ENCODE measurements around the gene CYSTM1. TPM values are rescaled to one million over a fixed set of nuclear protein-coding genes. Genes with fewer than 3 reads are reported as not detected.
"Not testable (repeated sequence)": the region's sequence is repeated elsewhere in the genome, so short reads cannot be mapped to it uniquely, and the experiment has no call there.

Gene CYSTM1
- total RNA-seq, 1 donor from 2014 or later = 67.0 TPM

DNA sequence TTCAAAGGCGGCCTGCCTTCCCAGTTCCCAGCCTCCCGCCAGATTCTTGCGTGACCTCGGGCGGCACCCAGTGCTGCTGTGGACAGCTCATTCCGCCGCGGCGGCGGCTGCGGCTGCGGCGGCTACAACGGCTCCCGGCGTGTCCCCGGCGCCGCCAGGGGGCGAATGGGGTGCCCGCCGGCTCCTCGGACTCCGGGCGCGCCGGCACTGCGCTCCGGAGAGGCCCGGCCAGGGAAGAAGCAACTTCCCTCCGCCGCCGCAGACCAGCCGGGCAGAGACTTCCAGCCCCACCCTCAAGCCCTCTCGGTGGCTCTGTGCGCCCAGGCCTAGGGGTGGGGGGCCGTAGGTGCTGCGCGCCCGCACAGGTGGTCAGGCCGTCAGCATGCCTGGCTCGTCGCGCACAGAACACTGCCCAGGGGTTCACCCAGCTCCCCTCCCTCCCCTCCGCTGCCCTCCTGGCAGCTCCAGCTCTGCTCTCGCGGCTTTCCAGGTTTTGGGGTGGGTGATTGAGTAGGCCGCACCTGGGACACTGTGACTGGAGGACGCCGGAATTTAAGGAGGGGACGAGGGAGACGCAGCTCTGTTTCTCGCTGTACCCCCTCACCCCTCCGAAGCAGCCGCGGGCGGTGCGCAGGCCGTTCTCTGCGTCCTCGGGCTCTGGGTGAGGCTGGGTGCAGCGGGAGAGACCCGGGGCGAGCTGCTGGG, 29.0 kb upstream of the CYSTM1 start:
- peak; percentile 93 for ATAC-seq
- DNase-seq (ENCODE audit: missing footprints) = peak; percentile 87
- intact Hi-C loops (cut with DNase I) = loop anchor here (1.0 to 2.0 kb wide), 2 partner anchors 32 to 73 kb away; partner anchors contain the start of gene PURA

GRCh38 chr5:140146523-140146842, 28.5 kb upstream of the CYSTM1 start:
- intact Hi-C loops (cut with DNase I) = no loop called here
- ATAC-seq (no peak), DNase-seq (ENCODE audit: missing footprints) (no peak)

- ATAC-seq (no peak), DNase-seq (ENCODE audit: missing footprints) (no peak)
- intact Hi-C loops (cut with DNase I) = no loop called here
Measured at GRCh38 chr5:140147460-140147859, 27.5 kb upstream of the CYSTM1 start.

DNA sequence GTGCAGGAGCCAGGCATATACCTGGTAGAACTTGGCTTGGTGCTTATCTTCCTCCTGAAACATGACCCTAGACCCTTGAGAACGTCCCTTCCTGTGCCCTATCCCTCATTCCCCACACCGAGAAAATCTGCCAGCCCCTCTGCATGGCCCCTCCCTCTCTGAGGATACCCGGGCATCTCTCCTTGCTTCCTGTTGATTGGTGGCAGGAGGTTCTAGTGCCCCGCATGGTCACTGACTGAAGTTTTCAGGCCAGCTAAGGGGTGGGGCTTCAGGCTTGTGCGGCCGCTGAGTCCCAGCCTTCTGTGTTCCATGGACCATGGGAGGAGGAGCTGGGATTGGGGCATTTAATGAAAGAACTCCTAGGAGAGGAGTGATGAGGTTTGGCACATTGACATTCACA, 26.5 kb upstream of the CYSTM1 start:
- intact Hi-C loops (cut with DNase I) = no loop called here
- ATAC-seq = no peak
- DNase-seq (ENCODE audit: missing footprints) = no peak

- ATAC-seq = no peak
- DNase-seq (ENCODE audit: missing footprints) = no peak
- intact Hi-C loops (cut with DNase I) = loop anchor here (10.0 kb wide), 1 partner anchor 275 kb away; no protein-coding TSS in a partner anchor
Measured at GRCh38 chr5:140150201-140150600, 24.8 kb upstream of the CYSTM1 start.

- DNase-seq (ENCODE audit: missing footprints) (no peak), ATAC-seq (no peak)
- intact Hi-C loops (cut with DNase I) = loop anchor here (10.0 kb wide), 1 partner anchor 277 kb away; no protein-coding TSS in a partner anchor
Measured at GRCh38 chr5:140151144-140152021, 23.6 kb upstream of the CYSTM1 start.

GRCh38 chr5:140152022-140152999, 22.7 kb upstream of the CYSTM1 start:
- ATAC-seq (no peak), DNase-seq (ENCODE audit: missing footprints) (no peak)
- intact Hi-C loops (cut with DNase I) = loop anchor here (10.0 kb wide), 1 partner anchor 278 kb away; no protein-coding TSS in a partner anchor

- DNase-seq (ENCODE audit: missing footprints) (no peak), ATAC-seq (no peak)
- intact Hi-C loops (cut with DNase I) = loop anchor here (10.0 kb wide), 1 partner anchor 278 kb away; no protein-coding TSS in a partner anchor
Measured at GRCh38 chr5:140153255-140153654, 21.7 kb upstream of the CYSTM1 start.

DNA sequence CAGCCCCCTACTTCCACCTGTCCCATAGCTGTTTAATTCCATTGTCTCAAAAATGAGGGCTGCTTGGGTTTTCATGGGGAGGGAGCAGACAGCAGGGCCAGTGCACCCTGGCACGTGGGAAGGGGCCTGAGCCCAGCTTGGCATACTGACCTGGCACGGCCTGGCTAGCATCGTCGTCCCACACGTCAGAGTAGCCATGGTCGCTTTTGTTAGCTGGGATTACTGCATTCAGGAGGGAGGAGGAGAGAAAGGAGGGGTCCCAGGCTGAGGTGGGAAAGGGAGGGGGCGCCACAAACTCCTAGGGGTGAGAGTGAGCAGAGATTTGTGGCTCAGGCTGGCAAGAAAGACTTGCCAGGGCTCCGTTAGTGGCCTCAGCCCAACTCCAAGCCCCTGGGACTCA, 21.1 kb upstream of the CYSTM1 start:
- no peak for ATAC-seq
- no peak for DNase-seq (ENCODE audit: missing footprints)
- intact Hi-C loops (cut with DNase I) = loop anchor here (10.0 kb wide), 1 partner anchor 279 kb away; no protein-coding TSS in a partner anchor

DNA sequence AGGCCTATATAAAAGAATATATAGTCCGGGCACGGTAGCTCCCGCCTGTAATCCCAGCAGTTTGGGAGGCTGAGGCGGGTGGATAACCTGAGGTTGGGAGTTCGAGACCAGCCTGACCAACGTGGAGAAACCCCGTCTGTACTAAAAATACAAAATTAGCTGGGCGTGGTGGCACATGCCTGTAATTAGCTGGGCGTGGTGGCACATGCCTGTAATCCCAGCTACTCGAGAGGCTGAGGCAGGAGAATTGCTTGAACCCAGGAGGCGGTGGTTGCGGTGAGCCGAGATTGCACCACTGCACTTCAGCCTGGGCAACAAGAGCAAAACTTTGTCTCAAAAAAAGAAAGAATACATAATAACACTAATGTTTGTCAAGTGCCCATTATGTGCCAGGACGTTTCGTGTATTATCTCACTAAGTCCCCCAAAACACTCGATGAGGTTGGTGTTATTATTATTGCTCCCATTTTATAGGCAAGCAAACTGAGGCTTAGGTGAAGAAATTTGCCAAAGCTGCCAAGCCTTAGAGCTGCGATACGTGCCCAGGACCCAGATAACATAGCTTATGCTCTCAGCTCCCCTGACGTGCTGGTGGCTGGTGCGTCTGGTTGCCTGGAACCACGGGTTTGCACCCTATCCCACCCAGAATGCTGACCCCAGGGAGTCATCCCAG, 20.1 kb upstream of the CYSTM1 start:
- not testable (repeated sequence) for DNase-seq (ENCODE audit: missing footprints); ATAC-seq
- intact Hi-C loops (cut with DNase I) = loop anchor here (10.0 kb wide), 1 partner anchor 280 kb away; no protein-coding TSS in a partner anchor

DNA sequence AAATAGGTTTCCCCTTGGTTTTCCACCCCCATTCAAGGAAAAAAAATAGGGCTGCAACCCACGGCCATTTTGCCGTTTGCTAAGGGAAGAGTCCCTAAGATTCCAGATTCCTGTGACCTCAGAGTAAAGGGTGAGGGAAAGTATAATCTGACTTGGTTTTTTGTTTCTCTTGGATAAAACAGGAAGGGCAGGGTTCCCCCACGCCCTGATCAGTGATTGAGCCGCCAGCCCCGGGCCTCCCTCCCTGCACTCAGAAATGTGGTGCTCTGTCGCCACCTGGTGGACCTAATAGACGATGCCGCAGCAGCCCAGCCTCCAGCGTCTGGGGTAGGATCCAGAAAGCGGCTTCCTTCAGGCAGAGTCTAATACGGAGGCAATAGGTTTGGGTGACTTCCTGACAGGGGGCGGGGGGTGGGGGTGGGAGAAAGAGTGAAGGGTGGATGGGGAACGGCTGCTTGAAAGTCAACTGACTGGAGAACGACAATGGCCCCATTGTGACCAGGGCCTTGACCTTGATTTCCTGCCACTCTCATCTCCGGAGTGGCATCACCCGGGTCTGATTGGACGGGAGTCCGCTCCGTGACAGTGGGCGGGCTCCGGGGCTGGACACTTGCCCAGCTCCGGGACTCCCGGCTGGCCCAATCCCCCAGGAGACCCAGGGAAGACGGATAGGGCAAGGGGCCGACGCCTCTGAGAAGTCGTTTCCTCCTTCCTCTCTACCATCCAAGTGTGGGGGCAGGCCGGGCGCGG, 17.8 kb upstream of the CYSTM1 start:
- DNase-seq (ENCODE audit: missing footprints) = peak; percentile 96
- ATAC-seq = peak; percentile 96
- intact Hi-C loops (cut with DNase I) = loop anchor here (1.0 to 10.0 kb wide), 4 partner anchors 84 to 370 kb away; no protein-coding TSS in a partner anchor

- ATAC-seq (no peak), DNase-seq (ENCODE audit: missing footprints) (no peak)
- intact Hi-C loops (cut with DNase I) = loop anchor here (10.0 kb wide), 1 partner anchor 284 kb away; no protein-coding TSS in a partner anchor
Measured at GRCh38 chr5:140159014-140159927, 15.7 kb upstream of the CYSTM1 start.

- intact Hi-C loops (cut with DNase I) = no loop called here
- no peak for ATAC-seq
Measured at GRCh38 chr5:140162275-140162674, 12.7 kb upstream of the CYSTM1 start.

DNA sequence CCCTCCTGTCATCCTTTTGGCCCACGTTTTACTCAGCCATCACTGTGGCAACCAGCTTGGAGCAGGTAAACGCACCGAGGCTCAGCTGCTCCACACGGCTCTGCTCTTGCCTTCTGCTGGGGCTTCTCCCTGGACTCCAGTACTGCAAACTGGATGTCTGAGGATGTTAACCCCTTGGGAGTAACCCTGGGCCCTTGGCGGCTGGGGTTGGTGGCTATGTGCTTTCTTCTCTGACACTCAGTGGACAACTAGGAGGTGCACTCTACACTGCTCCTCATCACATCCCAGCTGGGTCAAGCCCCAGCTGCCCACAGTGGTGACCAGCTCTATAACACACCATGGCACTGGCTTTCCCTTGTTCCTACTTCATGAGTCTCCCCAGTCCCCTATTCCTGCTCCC, 12.2 kb upstream of the CYSTM1 start:
- intact Hi-C loops (cut with DNase I) = no loop called here
- DNase-seq (ENCODE audit: missing footprints) = no peak
- ATAC-seq = no peak

More at GRCh38 chr5:140162275-140162674, 12.7 kb upstream of the CYSTM1 start:
- no peak for DNase-seq (ENCODE audit: missing footprints)

DNA sequence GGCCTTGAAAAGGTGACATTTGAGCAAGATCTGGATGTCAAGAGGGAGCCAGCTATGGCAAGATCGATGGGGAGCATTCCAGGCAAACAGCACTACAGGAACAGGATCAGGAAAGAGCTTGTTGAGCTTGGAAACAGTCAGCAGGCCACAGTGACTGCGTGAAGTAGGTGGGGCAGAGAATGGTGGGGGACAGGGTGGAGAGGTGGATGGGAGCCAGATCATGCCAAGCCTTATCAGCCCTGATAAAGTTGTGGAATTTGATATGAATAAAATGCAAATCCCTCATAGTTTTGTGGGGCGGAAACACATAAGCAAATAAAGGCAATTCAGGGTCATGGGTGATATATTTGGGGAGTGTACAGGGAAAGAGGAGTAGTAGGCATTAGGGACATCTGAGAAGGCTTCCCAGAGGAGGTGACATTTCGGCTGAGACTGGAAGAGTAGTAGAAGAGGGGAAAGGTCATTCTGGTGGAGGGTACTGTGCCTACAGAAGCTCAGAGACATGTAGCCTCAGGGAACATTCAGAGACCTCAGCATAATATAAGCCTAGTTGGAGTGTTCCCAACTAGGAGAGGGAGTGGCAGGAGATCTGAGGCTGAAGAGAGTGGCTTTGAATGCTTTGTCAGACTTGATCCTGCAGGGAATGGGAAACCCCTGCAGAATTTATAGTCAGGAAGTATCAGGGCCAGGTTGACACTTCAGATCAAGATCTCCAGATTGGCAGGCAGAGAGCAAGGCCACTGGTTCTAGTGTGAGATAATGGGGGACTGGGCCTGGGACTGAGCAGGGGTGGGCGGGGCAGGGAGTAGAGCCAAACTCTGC, 9.7 kb upstream of the CYSTM1 start:
- no peak for DNase-seq (ENCODE audit: missing footprints)
- intact Hi-C loops (cut with DNase I) = no loop called here
- no peak for ATAC-seq

GRCh38 chr5:140165923-140166270, 9.1 kb upstream of the CYSTM1 start:
- intact Hi-C loops (cut with DNase I) = no loop called here
- ATAC-seq = no peak
- DNase-seq (ENCODE audit: missing footprints) = no peak

All from Right ventricle myocardium inferior (tissue), 1 donor.